Measurements from ENCODE around the gene AATK.

Gene AATK

GRCh38 chr17:81190591-81190990 lies 24.6 kb upstream of the AATK start:
- no peak for TF ChIP-seq SPI1 (IDR thresholded peaks at IDR 0.05; ENCODE audit: borderline replicate concordance, low read depth)
- Histone ChIP-seq H3K27me3 (ENCODE audit: insufficient read depth, poor library complexity, severe bottlenecking) (no peaks in the 10 kb centered on the region), H3K27ac (replicated peaks) (no peak overlapping the region), H3K4me3 (replicated peaks; ENCODE audit: insufficient read depth, low read length) (no peak overlapping the region)
- no peak for DNase-seq (ENCODE audit: low read depth in 1 of 2, low spot score in 1 of 2)

- DNase-seq (ENCODE audit: low read depth in 1 of 2, low spot score in 1 of 2) = no peak
- peaks cover 3% of the 10 kb centered on the region for H3K27me3 ChIP-seq (ENCODE audit: insufficient read depth, poor library complexity, severe bottlenecking)
- TF ChIP-seq SPI1 (IDR thresholded peaks at IDR 0.05; ENCODE audit: borderline replicate concordance, low read depth) = no peak
- no peak for TF ChIP-seq REST (IDR thresholded peaks at IDR 0.05; ENCODE audit: insufficient replicate concordance, low read depth)
- TF ChIP-seq POLR2AphosphoS5 (IDR thresholded peaks at IDR 0.05; ENCODE audit: low read depth) = no peak
- no peak for TF ChIP-seq GABPA (IDR thresholded peaks at IDR 0.05; ENCODE audit: low read depth)
- TF ChIP-seq CTCF (IDR thresholded peaks at IDR 0.05; ENCODE audit: insufficient read depth, low read length) = no peak
- H3K27ac ChIP-seq (replicated peaks) = no peak overlapping the region
- no peak overlapping the region for H3K4me3 ChIP-seq (replicated peaks; ENCODE audit: insufficient read depth, low read length)
Measured at GRCh38 chr17:81189670-81190530, 23.9 kb upstream of the AATK start.

- no peak for DNase-seq (ENCODE audit: low read depth in 1 of 2, low spot score in 1 of 2)
- Histone ChIP-seq H3K27me3 (ENCODE audit: insufficient read depth, poor library complexity, severe bottlenecking) (peaks cover 9% of the 10 kb centered on the region), H3K4me3 (replicated peaks; ENCODE audit: insufficient read depth, low read length) (no peak overlapping the region), H3K27ac (replicated peaks) (no peak overlapping the region)
- TF ChIP-seq SPI1 (IDR thresholded peaks at IDR 0.05; ENCODE audit: borderline replicate concordance, low read depth) (no peak), GABPA (IDR thresholded peaks at IDR 0.05; ENCODE audit: low read depth) (no peak), REST (IDR thresholded peaks at IDR 0.05; ENCODE audit: insufficient replicate concordance, low read depth) (no peak), CTCF (IDR thresholded peaks at IDR 0.05; ENCODE audit: insufficient read depth, low read length) (no peak)
Measured at GRCh38 chr17:81189016-81189415, 23.0 kb upstream of the AATK start.

GRCh38 chr17:81188491-81188840 lies 22.4 kb upstream of the AATK start:
- TF ChIP-seq SPI1 (IDR thresholded peaks at IDR 0.05; ENCODE audit: borderline replicate concordance, low read depth) (no peak), CTCF (IDR thresholded peaks at IDR 0.05; ENCODE audit: insufficient read depth, low read length) (no peak), GABPA (IDR thresholded peaks at IDR 0.05; ENCODE audit: low read depth) (no peak), POLR2AphosphoS5 (IDR thresholded peaks at IDR 0.05; ENCODE audit: low read depth) (no peak), REST (IDR thresholded peaks at IDR 0.05; ENCODE audit: insufficient replicate concordance, low read depth) (no peak)
- H3K27ac ChIP-seq (replicated peaks) = no peak overlapping the region
- H3K4me3 ChIP-seq (replicated peaks; ENCODE audit: insufficient read depth, low read length) = no peak overlapping the region
- DNase-seq (ENCODE audit: low read depth in 1 of 2, low spot score in 1 of 2) = no peak
- H3K27me3 ChIP-seq (ENCODE audit: insufficient read depth, poor library complexity, severe bottlenecking) = peaks cover 9% of the 10 kb centered on the region
